ENCODE data around the gene AP3S2.
"Not testable (repeated sequence)": the region's sequence is repeated elsewhere in the genome, so short reads cannot be mapped to it uniquely, and the experiment has no call there.

The AP3S2 gene

GRCh38 chr15:89797678-89798201 lies 96.1 kb downstream of the AP3S2 start:
- DNase-seq, result no peak

GRCh38 chr15:89795996-89796395 lies 97.8 kb downstream of the AP3S2 start:
- DNase-seq, result no peak

- DNase-seq, result no peak
Observed at GRCh38 chr15:89794627-89795241, 99.1 kb downstream of the AP3S2 start.

- DNase-seq, result no peak
Observed at GRCh38 chr15:89792106-89792805, 101.5 kb downstream of the AP3S2 start.

GRCh38 chr15:89790661-89791060 lies 103.1 kb downstream of the AP3S2 start:
- DNase-seq, result no peak

- DNase-seq, result no peak
Observed at GRCh38 chr15:89790206-89790605, 103.6 kb downstream of the AP3S2 start.

GRCh38 chr15:89788585-89788984 lies 105.2 kb downstream of the AP3S2 start:
- not testable (repeated sequence) for DNase-seq

- DNase-seq, result no peak
Observed at GRCh38 chr15:89787944-89788343, 105.8 kb downstream of the AP3S2 start.

- DNase-seq, result no peak
Observed at GRCh38 chr15:89785774-89786140, 108.0 kb downstream of the AP3S2 start.

GRCh38 chr15:89785064-89785773 lies 108.6 kb downstream of the AP3S2 start:
- DNase-seq, result no peak

GRCh38 chr15:89784686-89784960 lies 109.2 kb downstream of the AP3S2 start:
- no peak for DNase-seq

- DNase-seq, result no peak
Observed at GRCh38 chr15:89783861-89784685, 109.7 kb downstream of the AP3S2 start.

GRCh38 chr15:89783111-89783860 lies 110.5 kb downstream of the AP3S2 start:
- DNase-seq, result no peak

GRCh38 chr15:89782619-89782950 lies 111.2 kb downstream of the AP3S2 start:
- peak; percentile 23 for DNase-seq

- DNase-seq, result peak; percentile 65
Observed at GRCh38 chr15:89781891-89782618, 111.7 kb downstream of the AP3S2 start.

- peak; percentile 71 for DNase-seq
Observed at GRCh38 chr15:89781055-89781454, 112.7 kb downstream of the AP3S2 start.

GRCh38 chr15:89780601-89781000 lies 113.2 kb downstream of the AP3S2 start:
- DNase-seq, result no peak
